Tibial nerve (tissue), 4 donors: Measurements from ENCODE around the gene PADI3. TPM values are rescaled to one million over a fixed set of nuclear protein-coding genes. Genes with fewer than 3 reads are reported as not detected.

Experiments
- DNase-seq, 2 donors: peaks; one replicate each; pipeline ENCODE4 v3.0.0-alpha.2; 2019; ENCODE audit warnings: low spot score in 2 of 2
- H3K27ac ChIP-seq, 4 donors: fragments of 200-600 bp; sonication (generic) in 3 of 4; one replicate each; pipeline ENCODE4 v1.5.1; 2017 to 2019; ENCODE audit warnings: mild to moderate bottlenecking in 1 of 4
- H3K27me3 ChIP-seq, 2 donors: fragments of 200-600 bp; sonication (generic) in 1 of 2; one replicate each; pipeline versions ENCODE4 v1.5.1 to v1.6.0; 2017 to 2019
- H3K36me3 ChIP-seq, 3 donors: fragments of 200-600 bp; sonication (generic); one replicate each; pipeline ENCODE4 v1.5.1; 2018 to 2019
- H3K4me1 ChIP-seq, 4 donors: fragments of 200-600 bp; sonication (generic) in 3 of 4; one replicate each; pipeline ENCODE4 v1.5.1; 2017 to 2019
- H3K4me3 ChIP-seq, 4 donors: fragments of 200-600 bp; sonication (generic) in 3 of 4; one replicate each; pipeline ENCODE4 v1.5.1; 2017 to 2019; ENCODE audit warnings: mild to moderate bottlenecking in 1 of 4, moderate library complexity in 1 of 4
- H3K9me3 ChIP-seq, 4 donors: fragments of 200-600 bp; sonication (generic) in 3 of 4; one replicate each; pipeline ENCODE4 v1.5.1; 2017 to 2019
- EP300 ChIP-seq, 2 donors: sonication (generic); formaldehyde crosslinking; IDR thresholded peaks; one replicate each; pipeline ENCODE4 v1.6.1; 2017; ENCODE audit warnings: antibody characterized with exemption in 2 of 2, mild to moderate bottlenecking in 1 of 2
- POLR2A ChIP-seq, 2 donors: fragments of 450-650 bp; IDR thresholded peaks; one replicate each; pipeline ENCODE4 v1.6.1; 2017; ENCODE audit warnings: antibody characterized with exemption in 2 of 2, mild to moderate bottlenecking in 2 of 2, moderate library complexity in 2 of 2
- WGBS, 2 donors: methylation state at CpG; one replicate each; pipeline ENCODE4 v1.1.5; 2018; 5-methylcytosine and 5-hydroxymethylcytosine counted together
- total RNA-seq, 4 donors: library from RNA; depleted of rRNA; stranded (reverse); fragments of >200 nt; gene quantifications; one replicate each; pipeline ENCODE4 v1.1.0, GENCODE V29; 2016
- TF ChIP-seq, protein P1 (sequence below), 5 experiments: fragments of 200-600 bp in 3 of 5; fragments of 450-650 bp in 2 of 5; sonication (generic) in 3 of 5; IDR thresholded peaks; one replicate each; pipeline ENCODE4 v1.5.1; 2016 to 2019; ENCODE audit warnings: antibody characterized with exemption in 5 of 5, mild to moderate bottlenecking in 3 of 5, moderate library complexity in 2 of 5

The PADI3 gene
- total RNA-seq, 4 donors from 2014 or later = not detected

DNA sequence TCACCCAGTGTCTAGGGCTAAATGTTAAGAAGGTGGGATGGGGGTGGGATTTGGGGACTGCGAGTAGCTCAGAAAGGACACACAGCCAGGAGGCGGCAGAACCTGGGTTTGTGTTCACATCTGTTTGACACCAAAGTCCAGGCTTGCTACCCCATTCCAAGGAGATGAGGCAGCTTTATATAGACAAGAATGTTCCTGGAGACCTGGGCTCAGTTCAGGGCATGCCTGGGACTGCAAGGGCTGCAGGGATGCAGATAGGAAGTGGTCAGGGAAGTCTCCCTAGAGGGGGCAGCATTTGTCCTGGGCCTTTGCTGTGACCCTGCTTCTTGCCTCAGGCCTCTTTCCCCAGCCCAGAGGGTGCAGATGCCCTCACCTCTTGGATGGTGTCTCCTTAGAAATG lies 16.3 kb downstream of the PADI3 start:
- 52 to 72% methylated on average over 2 of the region's 2 CpGs for WGBS, 2 donors
- TF ChIP-seq POLR2A (IDR thresholded peaks at IDR 0.05) = no peak
- TF ChIP-seq, protein P1, sequence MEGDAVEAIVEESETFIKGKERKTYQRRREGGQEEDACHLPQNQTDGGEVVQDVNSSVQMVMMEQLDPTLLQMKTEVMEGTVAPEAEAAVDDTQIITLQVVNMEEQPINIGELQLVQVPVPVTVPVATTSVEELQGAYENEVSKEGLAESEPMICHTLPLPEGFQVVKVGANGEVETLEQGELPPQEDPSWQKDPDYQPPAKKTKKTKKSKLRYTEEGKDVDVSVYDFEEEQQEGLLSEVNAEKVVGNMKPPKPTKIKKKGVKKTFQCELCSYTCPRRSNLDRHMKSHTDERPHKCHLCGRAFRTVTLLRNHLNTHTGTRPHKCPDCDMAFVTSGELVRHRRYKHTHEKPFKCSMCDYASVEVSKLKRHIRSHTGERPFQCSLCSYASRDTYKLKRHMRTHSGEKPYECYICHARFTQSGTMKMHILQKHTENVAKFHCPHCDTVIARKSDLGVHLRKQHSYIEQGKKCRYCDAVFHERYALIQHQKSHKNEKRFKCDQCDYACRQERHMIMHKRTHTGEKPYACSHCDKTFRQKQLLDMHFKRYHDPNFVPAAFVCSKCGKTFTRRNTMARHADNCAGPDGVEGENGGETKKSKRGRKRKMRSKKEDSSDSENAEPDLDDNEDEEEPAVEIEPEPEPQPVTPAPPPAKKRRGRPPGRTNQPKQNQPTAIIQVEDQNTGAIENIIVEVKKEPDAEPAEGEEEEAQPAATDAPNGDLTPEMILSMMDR (IDR thresholded peaks at IDR 0.05) = no peak
- no peak for TF ChIP-seq EP300 (IDR thresholded peaks at IDR 0.05)
- peaks cover 0 to 8% (median 0%) of the 10 kb centered on the region in 4 donors for H3K9me3 ChIP-seq
- H3K36me3 ChIP-seq = no peaks in the 10 kb centered on the region
- H3K27ac ChIP-seq = no peak overlapping the region
- no peaks in the 10 kb centered on the region for H3K4me1 ChIP-seq
- H3K4me3 ChIP-seq = no peak overlapping the region
- DNase-seq = no peak
- H3K27me3 ChIP-seq = peaks cover 0 to 9% of the 10 kb centered on the region in 2 donors

DNA sequence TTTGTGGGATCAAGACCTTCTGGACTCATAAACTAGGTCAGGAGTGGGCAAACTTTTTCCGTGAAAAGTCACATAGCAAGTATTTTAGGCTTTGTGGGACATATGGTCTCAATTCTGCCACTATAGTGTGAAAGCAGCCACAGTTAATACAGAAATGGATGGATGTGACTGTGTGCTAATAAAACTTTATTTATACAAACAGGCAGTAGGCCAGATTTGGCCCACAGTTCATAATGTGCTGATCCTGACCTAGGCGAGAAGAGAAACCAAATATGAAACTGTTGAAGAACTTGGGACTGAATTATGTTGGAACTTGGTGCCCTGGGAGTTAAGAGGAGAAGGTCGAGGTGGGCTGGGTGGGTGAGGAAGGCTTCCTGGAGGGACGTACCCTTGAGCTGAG lies 17.1 kb downstream of the PADI3 start:
- Histone ChIP-seq H3K9me3 (peaks cover 0 to 8% (median 0%) of the 10 kb centered on the region in 4 donors), H3K4me1 (no peaks in the 10 kb centered on the region), H3K36me3 (no peaks in the 10 kb centered on the region), H3K27me3 (peaks cover 0 to 3% of the 10 kb centered on the region in 2 donors), H3K4me3 (no peak overlapping the region), H3K27ac (no peak overlapping the region)
- DNase-seq = no peak
- WGBS, 2 donors = 81 to 90% methylated on average over 4 of the region's 4 CpGs
- TF ChIP-seq EP300 (IDR thresholded peaks at IDR 0.05) (no peak), POLR2A (IDR thresholded peaks at IDR 0.05) (no peak)
- TF ChIP-seq, protein P1 (IDR thresholded peaks at IDR 0.05) = no peak

DNA sequence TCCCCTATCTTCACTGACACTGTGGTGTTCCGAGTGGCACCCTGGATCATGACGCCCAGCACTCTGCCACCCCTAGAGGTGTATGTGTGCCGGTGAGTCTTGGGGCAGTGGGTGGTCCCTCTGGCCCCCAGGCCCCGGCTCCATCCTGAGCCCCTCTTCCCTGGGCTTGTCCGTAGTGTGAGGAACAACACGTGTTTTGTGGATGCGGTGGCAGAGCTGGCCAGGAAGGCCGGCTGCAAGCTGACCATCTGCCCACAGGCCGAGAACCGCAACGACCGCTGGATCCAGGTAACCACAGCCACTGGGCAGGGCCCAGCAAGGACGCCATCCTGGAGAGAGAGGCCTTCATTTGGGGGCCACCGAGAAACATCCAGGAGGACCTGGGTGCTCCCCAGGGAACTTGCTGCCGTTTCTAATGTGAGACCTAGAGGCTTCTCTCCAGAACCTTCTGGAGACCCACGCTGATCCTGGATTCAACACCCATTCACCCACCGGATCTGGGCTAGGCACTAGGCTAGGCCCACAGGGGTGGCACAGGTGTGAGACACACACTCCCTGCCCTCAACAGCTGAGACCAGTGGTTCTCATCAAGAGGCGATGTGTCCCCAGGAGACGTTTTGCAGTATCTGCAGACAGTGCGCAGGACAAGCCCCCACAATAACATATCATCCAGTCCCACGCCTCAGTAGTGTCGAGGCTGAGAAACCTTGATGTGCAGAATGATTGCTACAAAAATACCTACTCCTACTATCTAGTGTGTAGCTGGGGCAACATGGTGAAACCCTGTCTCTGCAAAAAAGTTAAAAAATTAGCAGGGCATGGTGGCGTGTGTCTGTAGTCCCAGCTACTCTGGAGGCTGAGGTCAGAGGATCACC lies 22.2 kb downstream of the PADI3 start:
- no peak for DNase-seq
- H3K4me1 ChIP-seq = no peaks in the 10 kb centered on the region
- H3K9me3 ChIP-seq = no peaks in the 10 kb centered on the region
- no peaks in the 10 kb centered on the region for H3K36me3 ChIP-seq
- no peak overlapping the region for H3K27ac ChIP-seq
- 81 to 83% methylated on average over 13 to 19 of the region's 23 CpGs for WGBS, 2 donors
- H3K27me3 ChIP-seq = no peaks in the 10 kb centered on the region
- TF ChIP-seq, protein P1 (IDR thresholded peaks at IDR 0.05) = no peak
- no peak for TF ChIP-seq EP300 (IDR thresholded peaks at IDR 0.05)
- no peak for TF ChIP-seq POLR2A (IDR thresholded peaks at IDR 0.05)
- no peak overlapping the region for H3K4me3 ChIP-seq

DNA sequence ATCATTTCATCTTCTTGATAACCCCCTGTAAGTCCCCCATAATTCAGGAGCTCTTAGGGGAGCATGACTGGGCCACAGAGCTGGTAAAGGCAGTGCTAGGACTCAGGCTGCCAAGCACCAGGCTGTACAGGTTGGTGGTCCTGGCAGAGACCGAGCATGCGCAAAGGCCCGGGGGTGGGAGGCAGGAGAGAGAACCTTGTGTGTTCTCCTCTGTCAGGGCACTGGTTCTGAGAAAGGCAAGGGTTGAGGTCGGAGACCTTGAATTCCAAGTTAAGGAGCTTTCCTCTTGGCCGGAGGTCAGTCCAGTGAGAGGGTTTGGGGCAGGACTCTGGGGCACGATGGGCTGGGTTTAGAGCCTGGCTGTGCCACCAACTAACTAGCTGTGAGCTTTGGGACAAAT lies 23.2 kb downstream of the PADI3 start:
- Histone ChIP-seq H3K4me1 (no peaks in the 10 kb centered on the region), H3K27me3 (no peaks in the 10 kb centered on the region), H3K27ac (no peak overlapping the region), H3K9me3 (no peaks in the 10 kb centered on the region), H3K36me3 (no peaks in the 10 kb centered on the region), H3K4me3 (no peak overlapping the region)
- 71 to 77% methylated on average over 6 of the region's 6 CpGs for WGBS, 2 donors
- DNase-seq = no peak
- TF ChIP-seq, protein P1 (IDR thresholded peaks at IDR 0.05) = no peak
- TF ChIP-seq EP300 (IDR thresholded peaks at IDR 0.05) = no peak
- TF ChIP-seq POLR2A (IDR thresholded peaks at IDR 0.05) = no peak

DNA sequence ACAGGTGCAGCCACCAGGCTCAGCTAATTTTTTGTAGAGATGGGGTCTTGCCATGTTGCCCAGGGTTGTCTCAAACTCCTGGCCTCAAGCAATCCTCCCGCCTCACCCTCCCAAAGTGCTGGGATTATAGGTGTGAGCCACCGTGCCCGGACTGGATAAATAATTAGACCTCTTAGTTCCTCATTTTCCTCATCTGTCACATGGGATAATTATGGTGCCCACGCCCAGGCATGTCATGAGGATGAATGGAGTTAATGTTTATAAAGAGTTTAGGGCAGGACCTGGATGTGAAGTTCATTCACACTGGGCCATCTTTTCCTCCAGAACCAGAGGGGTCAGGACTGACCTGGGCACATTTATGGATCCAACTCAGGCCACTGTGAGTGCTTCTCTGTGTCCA lies 23.7 kb downstream of the PADI3 start:
- TF ChIP-seq, protein P1 (IDR thresholded peaks at IDR 0.05) = no peak
- no peak for TF ChIP-seq POLR2A (IDR thresholded peaks at IDR 0.05)
- TF ChIP-seq EP300 (IDR thresholded peaks at IDR 0.05) = no peak
- no peaks in the 10 kb centered on the region for H3K36me3 ChIP-seq
- 49 to 59% methylated on average over 4 of the region's 4 CpGs for WGBS, 2 donors
- no peaks in the 10 kb centered on the region for H3K9me3 ChIP-seq
- no peak for DNase-seq
- H3K27me3 ChIP-seq = no peaks in the 10 kb centered on the region
- no peak overlapping the region for H3K4me3 ChIP-seq
- no peaks in the 10 kb centered on the region for H3K4me1 ChIP-seq
- no peak overlapping the region for H3K27ac ChIP-seq
